ENCODE measurements around the gene PROK2. TPM values are rescaled to one million over a fixed set of nuclear protein-coding genes. Genes with fewer than 3 reads are reported as not detected.
A peak's percentile ranks its signal among the peaks of the same experiment; 100 is the strongest.

The PROK2 gene
- polyA plus RNA-seq, 3 donors, result 0.29 TPM; not detected in 2

GRCh38 chr3:71753701-71754609 lies 31.0 kb downstream of the PROK2 start, which contains the start of gene GPR27:
GPR27 (plus strand) TSS chr3:71753855; CDS start chr3:71754050, 195 bp downstream.
- peak in 4 of 11 donors; percentile 21 to 38 (median 28) for DNase-seq (ENCODE audit: extremely low read depth in 1 of 11, low read depth in 9 of 11, low spot score in 4 of 11)

GRCh38 chr3:71752831-71753700 lies 31.9 kb downstream of the PROK2 start:
- no peak for DNase-seq (ENCODE audit: extremely low read depth in 1 of 11, low read depth in 9 of 11, low spot score in 4 of 11)

GRCh38 chr3:71751602-71752001 lies 33.3 kb downstream of the PROK2 start:
- DNase-seq (ENCODE audit: extremely low read depth in 1 of 11, low read depth in 9 of 11, low spot score in 4 of 11), result no peak

DNA sequence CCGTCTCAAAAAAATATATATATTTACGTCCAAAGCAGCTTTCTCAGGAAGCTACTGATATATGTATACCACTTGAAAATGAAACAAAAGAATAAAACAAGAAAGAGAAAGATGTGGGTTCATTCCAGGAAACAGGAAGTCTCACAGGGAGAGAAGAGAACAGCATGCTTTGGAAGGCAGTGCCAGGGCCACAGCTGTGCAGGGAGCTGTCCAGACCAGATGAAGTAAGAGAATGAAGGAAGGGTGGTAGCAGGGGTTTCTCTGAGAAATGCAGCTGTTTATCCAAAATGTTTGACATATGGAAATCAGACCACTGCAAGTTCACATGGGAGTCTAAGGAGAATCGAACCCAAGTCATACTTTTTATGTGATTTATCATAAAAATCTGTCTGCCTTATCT lies 40.2 kb downstream of the PROK2 start:
- no peak for DNase-seq (ENCODE audit: extremely low read depth in 1 of 11, low read depth in 9 of 11, low spot score in 4 of 11)

GRCh38 chr3:71742621-71743020 lies 42.3 kb downstream of the PROK2 start:
- no peak for DNase-seq (ENCODE audit: extremely low read depth in 1 of 11, low read depth in 9 of 11, low spot score in 4 of 11)

- DNase-seq (ENCODE audit: extremely low read depth in 1 of 11, low read depth in 9 of 11, low spot score in 4 of 11), result no peak
Observed at GRCh38 chr3:71734881-71735280, 50.1 kb downstream of the PROK2 start.

DNA sequence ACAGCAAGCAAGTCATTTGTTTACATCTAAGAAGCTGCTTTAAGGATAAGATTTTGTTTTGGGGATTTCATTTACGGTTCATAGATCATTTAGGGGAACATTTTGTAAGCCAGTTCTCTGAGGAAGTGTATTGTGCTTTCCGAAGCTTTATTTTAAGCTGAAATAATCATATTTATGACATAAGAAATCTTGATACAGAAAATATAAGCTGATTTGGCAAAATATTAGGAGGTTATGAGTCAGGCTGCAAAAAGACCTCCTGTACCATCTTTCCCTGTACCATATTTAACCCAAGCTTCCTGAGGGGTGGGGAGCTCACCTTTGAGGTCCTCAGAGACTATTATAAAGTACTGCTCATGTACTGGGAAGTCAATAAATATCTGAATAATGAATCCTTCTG lies 51.6 kb downstream of the PROK2 start:
- no peak for DNase-seq (ENCODE audit: extremely low read depth in 1 of 11, low read depth in 9 of 11, low spot score in 4 of 11)

DNA sequence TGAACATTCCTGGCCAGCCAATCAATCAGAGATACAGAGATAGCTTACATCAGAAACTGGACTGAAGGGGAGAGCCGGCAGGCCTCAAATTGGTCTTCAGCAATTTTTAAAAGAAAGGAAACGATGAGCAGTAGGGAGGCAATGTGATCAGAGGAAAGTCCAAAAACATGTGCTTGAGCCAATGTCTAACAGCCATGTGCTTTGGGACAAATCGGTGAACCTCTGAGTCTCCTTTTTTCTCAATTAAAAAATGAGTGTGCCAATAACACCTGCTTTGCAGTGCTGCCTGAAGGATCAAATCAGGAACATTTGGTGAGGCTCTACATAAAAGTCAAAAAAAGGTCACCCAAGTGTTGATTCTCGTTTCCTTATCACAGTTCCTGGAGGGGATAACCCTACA lies 52.3 kb downstream of the PROK2 start:
- DNase-seq (ENCODE audit: extremely low read depth in 1 of 11, low read depth in 9 of 11, low spot score in 4 of 11), result no peak

GRCh38 chr3:71728632-71729342 lies 56.2 kb downstream of the PROK2 start:
- no peak for DNase-seq (ENCODE audit: extremely low read depth in 1 of 11, low read depth in 9 of 11, low spot score in 4 of 11)

- DNase-seq (ENCODE audit: extremely low read depth in 1 of 11, low read depth in 9 of 11, low spot score in 4 of 11), result no peak
Observed at GRCh38 chr3:71726146-71726545, 58.8 kb downstream of the PROK2 start.

GRCh38 chr3:71725271-71725991 lies 59.5 kb downstream of the PROK2 start, which contains the start of gene EIF4E3:
EIF4E3 (minus strand) TSS chr3:71725402; CDS start chr3:71725367, 35 bp downstream.
- DNase-seq (ENCODE audit: extremely low read depth in 1 of 11, low read depth in 9 of 11, low spot score in 4 of 11), result peak in 2 of 11 donors; percentile 22 to 32

DNA sequence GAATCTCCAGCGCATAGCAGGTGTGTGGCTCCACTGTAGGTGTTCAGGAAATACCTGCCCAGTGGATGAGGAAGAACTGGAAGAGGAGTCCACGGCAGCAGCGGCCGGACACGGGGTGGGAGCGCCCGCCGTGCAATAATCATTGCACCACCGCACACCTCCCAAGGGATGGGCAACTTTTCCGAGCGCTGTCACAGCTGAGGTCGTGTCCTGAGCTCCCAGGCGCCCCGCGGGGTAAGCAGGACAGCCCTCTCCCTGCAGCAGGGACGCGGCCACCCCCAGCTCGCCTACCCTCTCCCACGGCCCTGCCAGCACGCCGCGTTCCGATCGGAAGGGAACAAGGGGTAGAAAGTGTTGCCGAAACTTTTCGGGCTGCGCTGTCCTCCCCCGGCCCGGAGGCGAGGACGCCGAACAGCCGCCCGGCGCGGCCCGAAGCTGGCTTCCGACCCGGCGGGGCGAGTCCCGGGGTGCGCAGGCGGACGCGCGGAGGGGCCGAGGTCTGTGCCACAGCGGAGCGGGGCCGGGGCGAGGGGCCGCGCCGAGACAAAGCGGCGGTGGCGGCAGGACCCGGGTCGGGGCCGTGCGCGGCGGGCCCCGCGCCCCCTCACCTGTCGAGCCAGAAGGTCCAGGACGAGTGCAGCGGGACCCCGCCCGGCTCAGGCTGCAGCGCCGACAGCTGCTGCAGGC lies 60.2 kb downstream of the PROK2 start:
- peak in 4 of 11 donors; percentile 22 to 33 (median 28) for DNase-seq (ENCODE audit: extremely low read depth in 1 of 11, low read depth in 9 of 11, low spot score in 4 of 11)

DNA sequence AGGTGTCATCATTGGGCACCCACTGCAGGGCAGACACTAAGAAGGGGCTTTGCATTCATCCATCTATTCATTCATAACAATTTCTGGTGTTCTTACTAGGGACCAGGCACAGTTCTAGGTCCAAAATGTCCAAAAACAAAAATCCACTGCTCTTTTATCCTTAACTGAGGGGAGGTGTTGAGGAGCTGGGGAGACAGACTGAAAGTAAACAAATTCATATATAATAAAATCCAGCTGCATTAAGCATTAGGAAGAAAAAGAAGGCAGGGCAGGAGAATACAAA lies 60.8 kb downstream of the PROK2 start:
- DNase-seq (ENCODE audit: extremely low read depth in 1 of 11, low read depth in 9 of 11, low spot score in 4 of 11), result no peak

DNA sequence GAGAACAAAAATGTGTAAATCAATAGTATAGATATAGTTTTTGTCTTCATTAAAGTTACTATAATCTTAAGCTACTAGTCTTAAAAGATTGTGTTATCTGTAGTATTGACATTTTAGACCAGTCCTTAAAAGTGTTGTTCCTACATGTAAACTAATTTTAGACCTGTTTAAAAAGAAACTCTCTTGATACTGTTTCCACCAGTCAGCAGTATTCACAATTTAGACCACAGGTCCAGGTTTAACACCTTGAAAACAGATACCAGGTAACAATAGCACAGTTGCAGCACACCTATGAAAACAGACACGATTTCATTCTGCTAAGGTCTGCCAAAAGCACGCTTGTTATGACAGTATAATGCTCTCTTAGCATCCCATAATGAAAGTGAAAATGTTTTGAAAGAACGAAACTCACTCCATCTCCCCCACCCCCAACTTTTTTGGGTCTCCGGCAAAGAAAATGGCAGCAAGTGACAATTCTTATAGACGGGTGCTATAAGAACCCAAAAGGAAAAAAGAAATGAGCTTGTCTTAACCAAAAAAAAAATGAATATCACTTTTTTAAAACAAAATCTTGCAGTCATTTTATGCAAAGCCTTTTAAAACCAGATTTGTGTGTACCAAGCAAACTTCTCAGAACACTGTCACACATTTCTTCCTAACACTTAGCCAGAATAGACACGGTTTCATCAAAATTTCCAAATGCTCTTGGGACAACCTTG lies 61.3 kb downstream of the PROK2 start:
- DNase-seq (ENCODE audit: extremely low read depth in 1 of 11, low read depth in 9 of 11, low spot score in 4 of 11), result no peak

DNA sequence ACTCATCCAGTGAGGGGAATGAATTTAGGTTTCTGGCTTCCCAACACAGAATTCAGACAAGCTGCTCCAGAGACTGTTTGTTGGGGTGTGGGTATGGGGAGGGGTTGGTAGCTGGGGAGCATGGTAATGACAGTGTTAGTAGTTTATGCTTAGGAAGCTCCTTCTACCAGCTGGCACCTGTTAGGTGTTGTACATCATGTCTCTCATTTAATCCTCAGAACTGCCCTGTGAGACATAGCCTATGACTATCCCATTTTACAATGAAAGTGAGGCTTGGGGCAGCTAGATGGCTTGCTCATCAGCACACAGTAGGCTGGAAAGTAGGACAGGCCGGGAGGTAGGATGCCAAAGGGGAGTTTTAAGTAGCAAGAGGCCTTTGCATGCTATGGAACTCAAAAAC lies 62.3 kb downstream of the PROK2 start:
- no peak for DNase-seq (ENCODE audit: extremely low read depth in 1 of 11, low read depth in 9 of 11, low spot score in 4 of 11)
